Activated CD4-positive, alpha-beta T cell treated with anti-CD3 and anti-CD28 coated beads, Interleukin-2, Interleukin-4, amounts not matched to agents 100 ng/mL and 50 ng/mL, durations not matched to agents 16 hours and 8 hours (primary cell): ENCODE measurements around the gene PAQR8.
"Not testable (repeated sequence)": the region's sequence is repeated elsewhere in the genome, so short reads cannot be mapped to it uniquely, and the experiment has no call there.

Experiments
- DNase-seq: peaks from one replicate; pipeline ENCODE4 v3.0.0-alpha.2; 2020; ENCODE audit warnings: low spot score

The PAQR8 gene

GRCh38 chr6:52411911-52412310 lies 50.0 kb downstream of the PAQR8 start:
- no peak for DNase-seq

- no peak for DNase-seq
Measured at GRCh38 chr6:52415333-52415732, 53.4 kb downstream of the PAQR8 start.

GRCh38 chr6:52415917-52416628 lies 54.1 kb downstream of the PAQR8 start:
- no peak for DNase-seq

GRCh38 chr6:52416629-52417151 lies 54.7 kb downstream of the PAQR8 start:
- DNase-seq: peak; percentile 76

- DNase-seq: no peak
Measured at GRCh38 chr6:52417675-52418111, 55.7 kb downstream of the PAQR8 start.

- DNase-seq: no peak
Measured at GRCh38 chr6:52418606-52419005, 56.7 kb downstream of the PAQR8 start.

- peak; percentile 98 for DNase-seq
Measured at GRCh38 chr6:52419809-52420667, 58.1 kb downstream of the PAQR8 start, which contains the start of gene EFHC1. EFHC1 (plus strand) TSS chr6:52420342; CDS start chr6:52420411, 69 bp downstream.

GRCh38 chr6:52420668-52421358 lies 58.9 kb downstream of the PAQR8 start:
- no peak for DNase-seq

GRCh38 chr6:52422156-52422555 lies 60.2 kb downstream of the PAQR8 start:
- DNase-seq: no peak

GRCh38 chr6:52423448-52423847 lies 61.5 kb downstream of the PAQR8 start:
- DNase-seq: no peak

- DNase-seq: no peak
Measured at GRCh38 chr6:52423971-52424381, 62.0 kb downstream of the PAQR8 start.

GRCh38 chr6:52424513-52424912 lies 62.6 kb downstream of the PAQR8 start:
- no peak for DNase-seq

GRCh38 chr6:52426667-52427066 lies 64.7 kb downstream of the PAQR8 start:
- DNase-seq: no peak

GRCh38 chr6:52433294-52433693 lies 71.3 kb downstream of the PAQR8 start:
- DNase-seq: not testable (repeated sequence)

GRCh38 chr6:52435345-52435744 lies 73.4 kb downstream of the PAQR8 start:
- DNase-seq: no peak

- no peak for DNase-seq
Measured at GRCh38 chr6:52438926-52439325, 77.0 kb downstream of the PAQR8 start.

GRCh38 chr6:52454556-52454955 lies 92.6 kb downstream of the PAQR8 start:
- no peak for DNase-seq

- DNase-seq: no peak
Measured at GRCh38 chr6:52457096-52457495, 95.1 kb downstream of the PAQR8 start.
